T-helper 22 cell (primary cell): Measurements from ENCODE around the gene ARFGAP1.

Experiments used
- DNase-seq: peaks from one replicate; pipeline ENCODE4 v3.0.0-alpha.2; 2020; ENCODE audit warnings: low read depth

The ARFGAP1 gene

DNA sequence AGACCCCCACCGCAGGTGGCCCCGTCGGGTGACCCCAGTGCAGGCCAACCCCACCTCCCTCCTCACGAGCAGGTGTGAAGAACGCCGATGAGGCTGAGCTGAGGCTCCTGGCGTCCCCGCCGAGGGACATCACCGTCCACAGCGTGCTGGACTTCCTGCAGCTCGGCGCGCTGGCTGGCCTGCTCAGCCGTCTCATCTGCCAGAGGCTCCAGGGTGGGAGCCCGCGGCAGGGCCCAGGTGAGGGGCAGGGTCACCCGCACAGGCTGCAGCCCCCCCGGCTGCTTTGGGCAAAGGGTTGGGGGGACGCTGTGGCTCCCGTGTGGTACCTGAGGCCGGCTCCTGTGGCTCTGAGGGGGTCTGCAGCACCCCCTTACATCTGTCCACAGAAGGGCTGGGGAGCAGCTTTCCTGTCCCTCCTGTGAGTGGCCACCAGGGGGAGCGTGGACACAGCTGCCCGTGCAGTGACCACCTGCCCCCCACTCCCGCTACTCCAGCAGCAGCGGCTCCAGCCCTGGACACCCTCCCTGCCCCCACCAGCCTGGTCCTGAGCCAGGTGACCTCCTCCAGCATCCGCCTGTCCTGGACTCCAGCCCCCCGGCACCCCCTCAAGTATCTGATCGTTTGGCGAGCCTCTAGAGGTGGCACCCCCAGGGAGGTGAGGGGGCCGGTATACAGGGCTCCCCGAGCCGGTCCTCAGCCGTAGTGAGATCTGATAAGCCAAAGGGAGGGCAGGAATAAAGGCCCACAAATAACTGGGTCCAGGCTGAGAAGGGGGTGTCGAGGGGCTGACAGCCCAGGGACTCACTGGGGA, 36.9 kb downstream of the ARFGAP1 start:
- DNase-seq = no peak

DNA sequence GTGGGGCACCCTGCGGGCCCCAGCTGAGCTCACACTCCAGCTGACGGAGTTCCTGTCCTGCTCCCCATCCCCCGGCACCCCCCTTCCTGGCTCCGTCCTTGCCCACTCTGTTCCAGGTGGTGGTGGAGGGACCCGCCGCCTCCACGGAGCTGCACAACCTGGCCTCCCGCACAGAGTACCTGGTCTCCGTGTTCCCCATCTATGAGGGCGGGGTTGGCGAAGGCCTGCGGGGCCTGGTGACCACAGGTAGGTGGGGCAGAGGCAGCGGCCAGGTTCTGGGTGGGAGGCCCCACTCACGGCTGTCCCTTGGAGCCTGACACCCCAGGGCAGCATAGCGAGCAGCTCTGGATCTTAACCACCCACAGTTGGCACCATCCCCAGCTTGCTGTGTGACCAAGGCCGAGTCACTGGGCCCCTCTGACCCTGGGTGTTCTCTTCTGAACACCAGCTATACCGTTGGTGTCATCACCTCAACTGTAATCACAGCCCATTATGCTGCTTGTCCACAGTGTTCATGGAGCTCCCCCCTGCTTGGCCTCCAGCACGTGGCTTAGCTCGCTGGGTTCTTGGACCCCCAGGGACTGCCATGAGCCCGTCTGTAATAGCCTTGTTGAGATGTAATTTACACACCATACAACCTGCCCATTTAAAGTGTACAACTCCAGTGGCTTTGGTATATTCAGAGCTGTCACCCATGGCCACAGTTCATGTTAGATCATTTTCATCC, 37.8 kb downstream of the ARFGAP1 start:
- DNase-seq = no peak

DNA sequence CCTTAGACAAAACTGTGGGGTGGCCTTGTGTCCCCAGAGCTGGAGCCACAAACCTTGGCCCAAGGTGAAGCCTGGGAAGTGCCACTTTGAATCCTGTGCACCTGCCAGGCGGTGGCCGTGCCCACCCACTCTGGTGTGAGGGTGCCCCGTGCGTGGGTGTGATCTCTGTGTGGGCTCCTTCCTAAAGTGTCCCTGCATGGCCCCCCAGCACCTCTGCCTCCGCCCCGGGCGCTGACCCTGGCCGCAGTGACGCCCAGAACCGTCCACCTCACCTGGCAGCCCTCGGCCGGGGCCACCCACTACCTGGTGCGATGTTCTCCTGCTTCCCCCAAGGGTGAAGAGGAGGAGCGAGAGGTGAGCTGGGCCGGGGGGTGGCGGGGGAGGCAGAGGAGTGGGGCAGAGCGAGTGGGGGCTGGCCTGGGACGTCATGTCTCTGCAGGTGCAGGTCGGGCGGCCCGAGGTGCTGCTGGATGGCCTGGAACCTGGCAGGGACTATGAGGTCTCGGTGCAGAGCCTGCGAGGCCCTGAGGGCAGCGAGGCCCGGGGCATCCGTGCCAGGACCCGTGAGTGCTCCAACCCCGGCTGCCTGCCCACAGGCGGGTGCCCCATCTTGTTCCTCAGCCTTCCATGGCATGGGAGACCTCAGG, 38.7 kb downstream of the ARFGAP1 start:
- DNase-seq = no peak

DNA sequence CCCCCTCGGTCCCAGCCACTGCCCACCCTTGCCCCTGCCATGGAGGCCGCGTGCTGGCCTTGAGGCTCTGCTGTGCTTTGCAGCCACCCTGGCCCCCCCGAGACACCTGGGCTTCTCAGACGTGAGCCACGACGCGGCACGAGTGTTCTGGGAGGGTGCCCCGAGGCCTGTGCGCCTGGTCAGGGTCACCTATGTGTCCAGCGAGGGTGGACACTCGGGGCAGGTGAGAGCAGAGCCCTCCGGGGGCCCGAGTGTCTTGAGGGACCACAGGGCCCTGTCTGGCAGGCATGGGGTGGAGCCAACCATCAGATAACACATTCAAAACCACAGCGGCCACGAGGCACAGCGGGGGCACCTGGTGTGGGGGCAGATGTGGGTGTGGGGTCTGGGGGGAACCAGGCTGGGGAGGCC, 39.2 kb downstream of the ARFGAP1 start:
- no peak for DNase-seq

- no peak for DNase-seq
These were observed 39.7 kb downstream of the ARFGAP1 start for GRCh38 chr20:63312273-63312672.

DNA sequence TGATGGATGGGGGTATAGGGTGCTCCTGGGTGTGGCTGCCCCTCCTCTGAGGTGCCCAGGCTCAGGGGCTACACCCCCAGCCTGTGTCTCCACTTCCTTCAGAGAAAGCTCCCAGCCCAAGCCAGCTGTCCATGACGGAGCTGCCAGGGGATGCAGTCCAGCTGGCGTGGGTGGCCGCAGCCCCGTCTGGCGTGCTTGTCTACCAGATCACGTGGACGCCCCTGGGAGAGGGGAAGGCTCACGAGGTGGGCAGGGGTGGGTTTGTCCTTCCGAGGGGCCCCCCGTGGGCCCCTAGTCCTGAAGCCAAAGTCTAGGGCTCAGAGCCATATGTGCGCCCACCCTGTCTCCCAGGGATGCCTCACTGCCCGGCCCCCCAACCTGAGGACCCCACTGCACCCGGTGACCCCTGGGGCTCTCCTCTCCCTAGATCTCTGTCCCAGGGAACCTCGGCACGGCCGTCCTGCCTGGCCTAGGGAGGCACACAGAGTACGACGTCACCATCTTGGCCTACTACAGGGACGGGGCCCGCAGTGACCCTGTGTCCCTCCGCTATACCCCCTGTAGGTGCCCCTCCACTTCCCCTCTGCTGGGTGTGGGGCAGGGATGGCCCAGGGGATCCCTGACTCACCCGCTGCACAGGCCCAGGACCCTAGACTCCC, 40.2 kb downstream of the ARFGAP1 start:
- no peak for DNase-seq

DNA sequence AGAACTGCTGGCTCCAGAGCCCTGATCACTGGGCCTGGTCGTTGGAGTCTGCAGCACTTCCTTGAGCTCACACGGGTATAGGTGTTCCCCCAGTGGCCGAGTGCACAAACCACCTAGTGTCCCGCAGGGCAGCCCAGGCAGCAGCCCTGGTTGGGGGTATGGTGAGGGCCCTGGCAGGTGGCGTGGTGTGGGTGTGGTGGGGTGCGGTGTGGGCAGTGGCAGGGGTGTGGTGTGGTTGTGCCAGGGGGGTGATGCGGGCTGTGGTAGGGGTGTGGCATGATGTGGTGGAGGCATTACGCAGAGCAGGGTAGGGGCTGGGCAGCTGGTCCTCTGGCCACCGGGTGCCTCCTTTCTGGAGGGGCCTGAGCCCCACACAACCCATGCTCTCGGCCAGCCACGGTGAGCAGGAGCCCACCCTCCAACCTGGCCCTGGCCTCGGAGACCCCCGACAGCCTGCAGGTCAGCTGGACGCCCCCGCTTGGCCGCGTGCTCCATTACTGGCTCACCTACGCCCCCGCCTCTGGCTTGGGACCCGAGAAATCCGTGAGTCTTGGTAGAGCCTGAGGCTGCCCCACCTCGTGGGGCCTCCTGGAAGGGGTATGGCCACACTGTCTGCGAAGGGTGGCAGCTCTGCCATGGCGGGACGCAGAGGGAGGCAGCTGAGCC, 40.9 kb downstream of the ARFGAP1 start:
- DNase-seq = no peak

GRCh38 chr20:63314015-63314471, 41.4 kb downstream of the ARFGAP1 start:
- no peak for DNase-seq

DNA sequence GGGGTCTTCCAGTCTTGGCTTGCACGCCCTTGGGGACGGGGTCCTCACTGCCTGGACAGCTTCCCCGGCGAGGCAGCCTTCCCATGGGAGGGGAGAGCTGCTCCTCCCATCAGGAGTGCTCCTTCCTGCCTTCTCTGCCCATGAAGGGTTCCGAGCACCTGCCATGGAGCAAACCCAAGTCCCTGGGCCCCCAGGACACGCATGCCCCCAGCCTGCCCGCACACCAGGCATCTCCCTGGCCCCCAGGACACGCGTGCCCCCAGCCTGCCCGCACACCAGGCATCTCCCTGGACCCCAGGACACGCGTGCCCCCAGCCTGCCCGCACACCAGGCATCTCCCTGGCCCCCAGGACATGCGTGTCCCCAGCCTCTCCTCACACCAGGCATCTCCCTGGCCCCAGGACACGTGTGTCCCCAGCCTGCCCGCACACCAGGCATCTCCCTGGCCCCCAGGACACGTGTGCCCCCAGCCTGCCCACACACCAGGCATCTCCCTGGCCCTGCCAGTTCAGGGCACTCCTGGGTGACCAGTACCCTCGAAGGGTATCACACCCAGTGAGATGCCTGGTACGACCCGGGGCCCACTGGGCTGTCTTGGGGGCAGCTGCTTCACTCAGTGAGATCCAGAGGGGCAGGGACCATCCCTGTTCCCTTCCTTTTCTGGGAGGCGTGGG, 42.1 kb downstream of the ARFGAP1 start:
- DNase-seq = no peak

DNA sequence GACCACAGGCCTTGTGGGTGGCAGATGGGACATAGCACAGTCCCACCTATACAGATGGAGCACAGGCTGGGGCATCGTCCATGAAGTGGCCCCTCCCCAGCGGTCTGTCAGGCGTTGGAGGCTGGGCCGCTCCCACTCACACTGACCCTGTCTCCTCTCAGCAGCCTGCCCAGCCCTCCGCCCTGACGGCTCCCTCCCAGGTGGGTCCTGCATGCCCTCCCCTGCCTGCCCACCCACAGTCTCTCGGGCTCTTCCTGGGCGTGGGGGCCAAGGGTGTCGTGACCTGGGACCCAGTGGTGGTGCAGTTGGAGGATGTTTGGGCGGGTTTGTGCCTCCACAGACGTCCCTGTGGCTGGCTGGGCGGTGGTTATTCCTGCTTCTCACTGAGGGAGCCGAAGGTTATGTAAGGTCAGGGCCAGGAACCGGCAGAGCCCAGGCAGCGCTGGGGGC, 42.7 kb downstream of the ARFGAP1 start:
- no peak for DNase-seq

DNA sequence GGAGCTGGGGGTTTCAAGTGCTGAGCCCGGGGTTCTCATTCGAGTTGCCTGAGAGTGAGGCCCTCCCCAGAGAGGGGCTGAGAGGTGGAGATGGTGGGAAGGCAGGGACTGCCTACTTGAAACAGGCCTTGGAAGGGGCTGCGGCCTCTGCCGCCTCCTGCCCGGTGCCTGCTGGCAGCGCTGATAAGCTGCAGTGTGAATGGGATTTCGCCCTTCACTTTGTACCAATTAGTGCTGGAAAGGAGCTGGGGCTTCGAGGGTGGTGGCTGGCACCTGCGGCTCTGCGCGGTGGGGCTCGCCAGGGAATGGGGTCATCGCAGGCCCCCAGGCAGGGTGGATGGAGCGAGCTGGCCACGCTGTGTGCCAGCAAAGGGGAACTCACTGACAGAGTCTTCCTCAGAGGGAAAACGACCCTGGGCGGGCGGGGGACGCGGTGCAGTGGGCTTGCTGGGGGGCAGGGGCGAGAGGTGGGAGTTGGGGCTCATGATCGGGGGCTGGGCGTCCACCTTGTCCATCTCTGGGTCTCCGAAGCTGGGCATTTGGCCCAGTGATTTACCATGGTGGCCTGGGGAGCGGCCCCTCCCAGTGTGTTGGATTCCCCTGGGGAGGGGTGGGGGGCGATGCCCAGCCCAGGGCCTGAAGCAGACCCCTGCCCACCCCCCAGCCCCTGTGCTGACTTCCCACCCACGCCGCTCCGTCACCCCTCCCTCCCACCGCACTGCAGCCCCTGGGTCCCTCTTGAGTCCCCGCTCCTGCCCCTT, 43.3 kb downstream of the ARFGAP1 start:
- DNase-seq = no peak

GRCh38 chr20:63316502-63316921, 43.9 kb downstream of the ARFGAP1 start:
- DNase-seq = no peak

DNA sequence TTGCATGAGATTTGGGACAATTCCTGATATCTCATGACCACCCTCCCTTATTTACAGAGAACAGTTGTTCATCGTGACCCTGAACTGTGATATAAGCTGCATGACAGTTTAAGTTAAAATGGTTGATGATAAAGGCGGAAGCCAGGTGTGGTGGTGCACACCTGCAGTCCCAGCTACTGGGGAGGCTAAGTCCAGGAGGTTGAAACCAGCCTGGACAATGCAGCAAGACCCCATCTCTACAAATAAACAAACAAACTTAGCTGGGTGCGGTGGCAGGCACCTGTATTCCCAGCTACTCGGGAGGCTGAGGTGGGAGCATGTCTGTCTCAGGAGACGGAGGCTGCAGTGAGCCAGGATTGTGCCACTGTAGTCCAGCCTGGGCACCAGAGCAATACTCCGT, 44.4 kb downstream of the ARFGAP1 start:
- DNase-seq = no peak

DNA sequence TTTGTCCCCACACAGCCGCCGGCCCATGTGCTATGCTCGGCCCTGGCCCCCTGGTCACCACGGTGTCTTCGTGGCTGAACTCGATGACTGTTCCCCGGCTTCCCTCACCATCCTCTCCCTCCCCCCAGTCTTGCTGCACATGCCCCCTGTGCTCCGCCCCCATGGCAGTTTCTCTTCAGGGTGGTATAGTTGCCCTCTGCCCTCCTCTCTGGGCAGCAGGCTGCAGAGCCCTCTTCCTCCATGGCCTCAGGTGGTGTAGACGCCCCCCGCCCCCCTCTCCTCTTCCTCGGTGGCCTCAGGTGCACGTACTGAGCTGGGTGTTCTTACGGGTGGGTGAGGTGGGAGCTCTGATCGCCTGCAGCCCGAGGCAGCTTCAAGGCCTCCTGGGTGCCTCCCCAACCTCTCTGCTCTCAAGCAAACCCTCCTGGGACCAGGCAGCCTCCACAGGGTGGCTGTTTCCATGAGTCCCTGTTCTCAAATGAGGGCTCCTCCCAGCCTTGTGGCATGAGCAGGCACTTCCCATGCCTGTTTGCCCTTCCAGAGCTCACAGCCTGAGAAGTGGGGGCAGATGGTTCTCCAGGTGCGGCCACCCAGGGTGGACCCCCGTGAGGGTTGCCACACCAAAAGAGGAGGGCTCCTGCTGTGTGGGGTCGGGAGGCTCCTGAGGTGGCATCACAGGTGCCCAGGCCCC, 45.1 kb downstream of the ARFGAP1 start:
- no peak for DNase-seq

DNA sequence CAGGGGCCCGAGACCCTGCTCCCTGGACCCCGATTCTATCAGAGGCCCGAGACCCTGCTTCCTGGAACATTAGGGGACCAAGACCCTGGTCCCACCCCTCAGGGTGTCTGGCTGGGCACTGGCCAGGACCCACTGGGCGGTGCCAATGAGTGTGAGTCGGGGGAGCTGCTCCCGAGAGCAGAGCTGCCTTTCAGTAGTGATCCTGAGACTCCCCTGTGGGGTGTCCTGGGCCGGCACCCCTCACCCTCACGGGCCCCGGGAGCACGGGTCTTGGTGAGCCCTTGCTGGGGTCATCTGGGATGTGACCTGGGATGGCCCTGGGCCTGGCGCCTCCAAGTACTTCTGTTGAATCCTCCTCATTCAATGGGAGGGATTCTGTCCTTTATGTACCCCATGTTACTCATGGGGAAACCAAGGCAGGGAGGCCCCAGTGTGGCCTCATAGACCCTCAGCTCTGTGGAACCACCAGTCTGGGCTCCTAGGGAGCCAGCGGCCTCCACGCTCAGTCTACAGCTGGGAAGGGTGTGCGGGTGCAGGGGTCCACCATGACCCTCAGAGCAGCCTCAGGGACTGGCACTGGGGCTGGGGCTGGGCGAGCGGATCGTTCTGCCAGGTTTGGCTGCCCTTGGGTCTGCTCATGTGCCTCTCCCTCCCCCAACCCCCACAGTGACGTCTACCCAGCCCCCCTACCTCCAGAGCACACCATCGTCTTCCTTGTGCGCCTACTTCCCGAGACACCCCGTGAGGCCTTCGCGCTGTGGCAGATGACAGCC, 46.0 kb downstream of the ARFGAP1 start:
- DNase-seq = no peak

DNA sequence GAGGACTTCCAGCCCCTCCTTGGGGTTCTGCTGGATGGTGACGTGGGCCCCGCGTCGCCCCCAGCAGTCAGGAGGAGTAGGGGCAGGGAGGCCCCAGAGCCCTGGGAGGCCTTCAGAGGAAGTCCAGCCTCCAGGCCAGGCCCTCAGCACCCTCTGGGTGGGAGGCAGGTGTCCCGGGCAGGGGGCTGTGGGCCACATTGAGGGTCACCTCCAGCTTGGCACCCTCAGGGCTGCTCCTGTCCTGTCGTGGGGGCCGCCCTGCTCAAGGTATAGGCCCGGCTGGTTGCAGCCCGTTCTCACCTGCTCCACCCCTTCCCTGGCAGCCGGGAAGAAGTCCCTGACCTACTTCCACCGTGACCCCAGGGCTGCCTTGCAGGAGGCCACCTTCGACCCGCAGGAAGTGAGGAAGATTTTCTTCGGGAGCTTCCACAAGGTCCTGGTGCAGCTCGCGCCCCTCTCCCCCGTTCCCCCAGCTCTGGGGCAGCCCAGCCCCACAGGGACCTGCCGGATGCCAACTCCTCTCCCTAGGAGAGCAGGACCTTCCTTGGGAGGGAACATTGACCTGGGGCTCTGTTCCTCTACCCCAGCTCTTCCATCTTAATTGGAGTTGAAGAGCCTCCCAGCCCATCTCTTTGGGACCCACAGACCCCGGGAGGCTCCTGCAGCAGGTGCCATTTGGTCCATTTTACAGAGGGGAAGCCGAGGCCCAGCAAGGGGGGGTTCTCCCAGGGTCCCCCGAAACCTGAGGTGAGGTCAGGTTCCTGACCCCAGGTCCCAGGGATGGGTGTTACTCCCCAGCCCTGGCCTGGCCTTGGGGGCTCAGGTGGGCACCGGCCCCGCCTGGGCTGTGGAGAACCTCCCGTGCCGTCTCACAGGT, 46.8 kb downstream of the ARFGAP1 start:
- DNase-seq = no peak

- no peak for DNase-seq
These were observed 47.5 kb downstream of the ARFGAP1 start for GRCh38 chr20:63320041-63320511.

DNA sequence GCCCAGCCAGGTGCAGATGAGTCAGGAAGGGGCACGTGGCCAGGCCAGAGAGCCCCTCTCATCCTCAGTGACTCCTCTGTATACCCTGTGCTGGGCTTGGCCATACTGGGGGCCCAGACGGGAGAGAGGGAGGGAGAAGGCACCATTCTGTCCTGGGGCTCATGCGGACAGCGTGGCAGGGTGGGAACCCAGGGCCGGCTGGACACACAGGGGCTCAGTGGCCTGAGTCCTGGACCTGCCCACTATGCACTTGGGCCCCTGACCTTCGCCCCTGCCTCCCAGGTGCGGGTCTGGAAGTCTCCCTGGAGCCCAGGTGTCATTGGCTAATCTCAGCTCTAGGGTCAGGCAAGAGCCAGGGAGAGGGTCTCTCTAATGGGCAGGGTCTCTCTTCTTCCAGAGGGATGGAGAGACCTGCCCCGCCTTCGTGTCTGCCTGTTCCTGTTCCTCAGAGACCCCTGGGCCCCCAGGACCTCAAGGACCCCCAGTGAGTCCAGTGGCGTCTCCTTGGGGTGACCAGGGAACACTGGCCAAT, 48.1 kb downstream of the ARFGAP1 start:
- no peak for DNase-seq
